ENCODE results near the gene SSTR3. TPM values are rescaled to one million over a fixed set of nuclear protein-coding genes. Genes with fewer than 3 reads are reported as not detected.
"Not testable (repeated sequence)": the region's sequence is repeated elsewhere in the genome, so short reads cannot be mapped to it uniquely, and the experiment has no call there.

Gene SSTR3
- total RNA-seq, 2 donors from 2014 or later: 0.37 to 2.1 TPM

- peaks cover 32% of the 10 kb centered on the region for H3K27me3 Mint-ChIP-seq
- no peak for DNase-seq
- H3K9me3 ChIP-seq (ENCODE audit: control insufficient read depth, low read length, poor library complexity, severe bottlenecking): no peaks in the 10 kb centered on the region
- no peak overlapping the region for H3K4me3 Mint-ChIP-seq
- no peak for ATAC-seq
- peaks cover 12% of the 10 kb centered on the region for H3K4me1 Mint-ChIP-seq
- H3K27ac Mint-ChIP-seq: peak overlapping the region; percentile 89
- H3K36me3 Mint-ChIP-seq (ENCODE audit: low read depth): peaks cover 9% of the 10 kb centered on the region
Measured at GRCh38 chr22:37178350-37179125, 33.7 kb downstream of the SSTR3 start.

- peak overlapping the region; percentile 89 for H3K27ac Mint-ChIP-seq
- H3K4me1 Mint-ChIP-seq: peaks cover 12% of the 10 kb centered on the region
- peaks cover 32% of the 10 kb centered on the region for H3K27me3 Mint-ChIP-seq
- peaks cover 9% of the 10 kb centered on the region for H3K36me3 Mint-ChIP-seq (ENCODE audit: low read depth)
- ATAC-seq: no peak
- H3K9me3 ChIP-seq (ENCODE audit: control insufficient read depth, low read length, poor library complexity, severe bottlenecking): no peaks in the 10 kb centered on the region
- DNase-seq: no peak
- H3K4me3 Mint-ChIP-seq: peak overlapping the region; percentile 45
Measured at GRCh38 chr22:37177755-37178154, 34.5 kb downstream of the SSTR3 start.

- Mint-ChIP-seq H3K36me3 (ENCODE audit: low read depth) (peaks cover 9% of the 10 kb centered on the region), H3K4me1 (peaks cover 12% of the 10 kb centered on the region), H3K4me3 (no peak overlapping the region), H3K27ac (peak overlapping the region; percentile 32), H3K27me3 (peaks cover 32% of the 10 kb centered on the region)
- DNase-seq (no peak), ATAC-seq (no peak)
- no peaks in the 10 kb centered on the region for H3K9me3 ChIP-seq (ENCODE audit: control insufficient read depth, low read length, poor library complexity, severe bottlenecking)
Measured at GRCh38 chr22:37177221-37177620, 35.1 kb downstream of the SSTR3 start.

- peaks cover 9% of the 10 kb centered on the region for H3K36me3 Mint-ChIP-seq (ENCODE audit: low read depth)
- no peak for ATAC-seq
- peaks cover 32% of the 10 kb centered on the region for H3K27me3 Mint-ChIP-seq
- no peak overlapping the region for H3K27ac Mint-ChIP-seq
- no peaks in the 10 kb centered on the region for H3K9me3 ChIP-seq (ENCODE audit: control insufficient read depth, low read length, poor library complexity, severe bottlenecking)
- H3K4me3 Mint-ChIP-seq: no peak overlapping the region
- DNase-seq: no peak
- H3K4me1 Mint-ChIP-seq: peaks cover 12% of the 10 kb centered on the region
Measured at GRCh38 chr22:37176464-37177061, 35.7 kb downstream of the SSTR3 start.

GRCh38 chr22:37175414-37176281 lies 36.6 kb downstream of the SSTR3 start:
- Mint-ChIP-seq H3K36me3 (ENCODE audit: low read depth) (peaks cover 9% of the 10 kb centered on the region), H3K27ac (no peak overlapping the region)

GRCh38 chr22:37174964-37175363 lies 37.3 kb downstream of the SSTR3 start:
- H3K36me3 Mint-ChIP-seq (ENCODE audit: low read depth): peaks cover 9% of the 10 kb centered on the region
- H3K4me3 Mint-ChIP-seq: no peak overlapping the region
- peaks cover 32% of the 10 kb centered on the region for H3K27me3 Mint-ChIP-seq
- H3K4me1 Mint-ChIP-seq: peaks cover 17% of the 10 kb centered on the region
- ATAC-seq: no peak
- no peaks in the 10 kb centered on the region for H3K9me3 ChIP-seq (ENCODE audit: control insufficient read depth, low read length, poor library complexity, severe bottlenecking)
- DNase-seq: no peak
- H3K27ac Mint-ChIP-seq: no peak overlapping the region

More at GRCh38 chr22:37175414-37176281, 36.6 kb downstream of the SSTR3 start:
- DNase-seq: no peak
- no peak overlapping the region for H3K4me3 Mint-ChIP-seq
- H3K4me1 Mint-ChIP-seq: peaks cover 14% of the 10 kb centered on the region
- no peak for ATAC-seq
- no peaks in the 10 kb centered on the region for H3K9me3 ChIP-seq (ENCODE audit: control insufficient read depth, low read length, poor library complexity, severe bottlenecking)
- H3K27me3 Mint-ChIP-seq: peaks cover 32% of the 10 kb centered on the region

GRCh38 chr22:37173709-37174108 lies 38.6 kb downstream of the SSTR3 start:
- Mint-ChIP-seq H3K27ac (no peak overlapping the region), H3K27me3 (peaks cover 32% of the 10 kb centered on the region), H3K36me3 (ENCODE audit: low read depth) (peaks cover 9% of the 10 kb centered on the region), H3K4me1 (peaks cover 24% of the 10 kb centered on the region), H3K4me3 (no peak overlapping the region)
- H3K9me3 ChIP-seq (ENCODE audit: control insufficient read depth, low read length, poor library complexity, severe bottlenecking): no peaks in the 10 kb centered on the region
- DNase-seq (no peak), ATAC-seq (no peak)

GRCh38 chr22:37172266-37173245 lies 39.7 kb downstream of the SSTR3 start:
- peak overlapping the region; percentile 49 for H3K4me3 Mint-ChIP-seq
- H3K27me3 Mint-ChIP-seq: peaks cover 24% of the 10 kb centered on the region
- H3K27ac Mint-ChIP-seq: peak overlapping the region; percentile 21
- no peaks in the 10 kb centered on the region for H3K9me3 ChIP-seq (ENCODE audit: control insufficient read depth, low read length, poor library complexity, severe bottlenecking)
- no peak for DNase-seq
- peaks cover 6% of the 10 kb centered on the region for H3K36me3 Mint-ChIP-seq (ENCODE audit: low read depth)
- peaks cover 26% of the 10 kb centered on the region for H3K4me1 Mint-ChIP-seq
- ATAC-seq: no peak

GRCh38 chr22:37171662-37172061 lies 40.6 kb downstream of the SSTR3 start:
- Mint-ChIP-seq H3K4me1 (peaks cover 34% of the 10 kb centered on the region), H3K36me3 (ENCODE audit: low read depth) (peaks cover 6% of the 10 kb centered on the region), H3K27ac (no peak overlapping the region), H3K4me3 (no peak overlapping the region), H3K27me3 (peaks cover 19% of the 10 kb centered on the region)
- DNase-seq (no peak), ATAC-seq (no peak)
- no peaks in the 10 kb centered on the region for H3K9me3 ChIP-seq (ENCODE audit: control insufficient read depth, low read length, poor library complexity, severe bottlenecking)

- not testable (repeated sequence) for DNase-seq; ATAC-seq; H3K36me3 Mint-ChIP-seq (ENCODE audit: low read depth); H3K9me3 ChIP-seq (ENCODE audit: control insufficient read depth, low read length, poor library complexity, severe bottlenecking); H3K27ac Mint-ChIP-seq; H3K4me3 Mint-ChIP-seq
- Mint-ChIP-seq H3K4me1 (peaks cover 38% of the 10 kb centered on the region), H3K27me3 (peaks cover 10% of the 10 kb centered on the region)
Measured at GRCh38 chr22:37170689-37171405, 41.4 kb downstream of the SSTR3 start.

- H3K9me3 ChIP-seq (ENCODE audit: control insufficient read depth, low read length, poor library complexity, severe bottlenecking): no peaks in the 10 kb centered on the region
- Mint-ChIP-seq H3K4me3 (no peak overlapping the region), H3K4me1 (peaks cover 38% of the 10 kb centered on the region), H3K36me3 (ENCODE audit: low read depth) (peaks cover 4% of the 10 kb centered on the region), H3K27ac (no peak overlapping the region), H3K27me3 (peaks cover 5% of the 10 kb centered on the region)
- ATAC-seq (no peak), DNase-seq (peak in 1 of 3 donors; percentile 4)
Measured at GRCh38 chr22:37169947-37170688, 42.2 kb downstream of the SSTR3 start.

All from T-helper 17 cell (primary cell).